Hematopoietic multipotent progenitor cell treated with erythropoietin and hydrocortisone succinate and interleukin-3 and kit ligand, for 4 days (in vitro differentiated cells): ENCODE measurements around the gene MYOD1.

Experiments
- DNase-seq: peaks from one replicate; pipeline ENCODE4 v3.0.0-alpha.2; 2015

Gene MYOD1

DNA sequence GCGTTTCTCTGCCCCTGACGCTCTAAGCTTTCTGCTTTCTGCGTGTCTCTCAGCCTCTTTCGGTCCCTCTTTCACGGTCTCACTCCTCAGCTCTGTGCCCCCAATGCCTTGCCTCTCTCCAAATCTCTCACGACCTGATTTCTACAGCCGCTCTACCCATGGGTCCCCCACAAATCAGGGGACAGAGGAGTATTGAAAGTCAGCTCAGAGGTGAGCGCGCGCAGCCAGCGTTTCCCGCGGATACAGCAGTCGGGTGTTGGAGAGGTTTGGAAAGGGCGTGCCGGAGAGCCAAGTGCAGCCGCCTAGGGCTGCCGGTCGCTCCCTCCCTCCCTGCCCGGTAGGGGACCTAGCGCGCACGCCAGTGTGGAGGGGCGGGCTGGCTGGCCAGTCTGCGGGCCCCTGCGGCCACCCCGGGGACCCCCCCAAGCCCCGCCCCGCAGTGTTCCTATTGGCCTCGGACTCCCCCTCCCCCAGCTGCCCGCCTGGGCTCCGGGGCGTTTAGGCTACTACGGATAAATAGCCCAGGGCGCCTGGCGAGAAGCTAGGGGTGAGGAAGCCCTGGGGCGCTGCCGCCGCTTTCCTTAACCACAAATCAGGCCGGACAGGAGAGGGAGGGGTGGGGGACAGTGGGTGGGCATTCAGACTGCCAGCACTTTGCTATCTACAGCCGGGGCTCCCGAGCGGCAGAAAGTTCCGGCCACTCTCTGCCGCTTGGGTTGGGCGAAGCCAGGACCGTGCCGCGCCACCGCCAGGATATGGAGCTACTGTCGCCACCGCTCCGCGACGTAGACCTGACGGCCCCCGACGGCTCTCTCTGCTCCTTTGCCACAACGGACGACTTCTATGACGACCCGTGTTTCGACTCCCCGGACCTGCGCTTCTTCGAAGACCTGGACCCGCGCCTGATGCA lies at the start of gene MYOD1:
Gene MYOD1 (plus strand): TSS at position 544 of the 910 bp plus-strand sequence. CDS start 212 bp downstream, at position 756.
- DNase-seq = peak; percentile 38

- DNase-seq = no peak
These were observed 46.9 kb upstream of the MYOD1 start for GRCh38 chr11:17672469-17672868.

- DNase-seq = no peak
These were observed 45.4 kb upstream of the MYOD1 start for GRCh38 chr11:17673951-17674350.

- DNase-seq = no peak
These were observed 36.5 kb upstream of the MYOD1 start for GRCh38 chr11:17682848-17683247.

DNA sequence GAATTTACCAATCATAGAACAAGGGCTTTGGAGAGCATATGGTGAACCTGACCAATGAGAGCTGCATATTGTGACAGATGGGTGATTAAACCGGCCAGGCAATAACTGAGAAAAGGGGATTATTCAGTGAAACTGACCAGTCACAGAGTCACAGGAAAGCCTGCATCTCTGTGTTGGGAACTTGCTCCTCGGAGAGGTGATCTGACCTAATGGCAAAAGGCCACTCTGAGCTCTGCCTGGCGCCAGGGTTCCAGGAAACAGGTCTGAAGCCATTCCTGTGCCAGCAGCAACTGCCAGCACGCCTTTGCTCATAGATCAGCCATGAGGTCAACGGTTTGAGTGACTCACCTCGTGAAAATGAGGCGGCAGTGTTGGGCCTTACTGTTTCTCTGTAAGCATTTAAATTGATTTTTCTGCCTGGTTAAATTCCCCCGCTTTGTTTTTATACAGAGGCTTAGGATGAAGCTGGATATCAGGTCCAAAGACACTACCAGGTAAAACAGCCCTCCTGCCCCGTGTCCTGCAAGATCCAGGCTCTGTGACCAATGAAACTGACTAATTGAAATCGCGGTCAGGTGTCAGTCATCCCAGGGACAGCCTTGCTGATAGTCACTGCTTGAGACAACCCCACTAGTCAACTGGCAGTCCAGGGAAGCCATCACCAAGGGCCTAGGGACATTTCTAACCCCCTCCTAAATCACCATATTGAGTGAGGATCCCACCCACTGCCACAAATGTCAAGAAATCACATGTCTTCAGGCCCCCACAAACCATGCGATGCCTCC lies 35.8 kb upstream of the MYOD1 start:
- DNase-seq = no peak

DNA sequence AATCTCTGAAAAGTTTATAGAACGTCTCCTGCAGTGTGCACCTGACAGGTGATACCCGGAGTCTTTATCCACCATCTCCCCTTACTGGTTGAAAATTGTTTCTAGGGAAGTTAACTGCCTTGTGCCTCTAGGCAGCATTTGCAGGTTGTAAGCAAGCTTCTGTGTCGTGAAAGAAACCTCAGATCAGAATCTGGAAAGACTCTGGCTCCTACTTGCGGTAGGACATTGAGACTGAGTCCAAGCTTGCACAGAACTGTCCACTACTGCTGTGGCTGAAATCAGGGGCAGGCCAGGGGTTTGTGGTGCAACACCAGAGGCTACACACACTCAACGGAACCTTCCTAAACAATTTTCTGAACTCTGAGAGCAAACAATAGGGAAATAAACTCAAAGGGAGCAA lies 34.8 kb upstream of the MYOD1 start:
- DNase-seq = no peak

DNA sequence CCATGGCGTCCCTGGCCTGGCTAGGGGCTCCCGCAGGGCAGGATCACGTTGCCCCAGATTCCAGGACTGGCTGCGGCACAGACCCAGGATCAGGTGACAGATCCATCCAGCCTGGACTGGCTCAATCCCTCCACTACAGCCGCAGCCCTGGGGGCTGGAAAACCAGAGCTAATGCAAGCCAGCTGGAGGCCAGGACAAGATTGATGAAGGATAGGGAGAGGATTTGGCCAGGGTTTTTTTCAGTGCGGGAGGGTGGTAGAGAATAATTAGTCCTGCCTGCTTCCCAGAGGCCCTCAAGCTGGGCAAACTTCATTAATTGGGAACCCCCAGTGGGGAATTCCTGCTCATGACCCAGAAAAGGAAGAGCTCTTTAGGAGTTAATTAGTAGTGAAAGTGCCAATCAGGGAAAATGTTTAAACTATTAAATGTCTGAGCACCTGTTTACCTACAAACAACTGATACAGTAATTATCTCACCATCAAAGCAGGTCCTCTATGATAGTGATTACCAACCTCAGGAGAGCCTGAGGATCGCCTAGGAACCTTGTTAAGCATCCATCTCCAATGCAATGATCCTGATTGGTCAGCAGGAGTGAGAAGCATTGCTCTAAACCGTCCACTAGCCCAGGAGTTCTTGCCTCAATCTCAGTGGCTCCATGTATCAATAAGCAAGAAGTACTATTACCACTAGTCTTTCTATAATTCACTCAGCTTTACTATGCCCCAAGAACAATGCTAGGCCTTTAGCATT lies 33.0 kb upstream of the MYOD1 start:
- DNase-seq = no peak

DNA sequence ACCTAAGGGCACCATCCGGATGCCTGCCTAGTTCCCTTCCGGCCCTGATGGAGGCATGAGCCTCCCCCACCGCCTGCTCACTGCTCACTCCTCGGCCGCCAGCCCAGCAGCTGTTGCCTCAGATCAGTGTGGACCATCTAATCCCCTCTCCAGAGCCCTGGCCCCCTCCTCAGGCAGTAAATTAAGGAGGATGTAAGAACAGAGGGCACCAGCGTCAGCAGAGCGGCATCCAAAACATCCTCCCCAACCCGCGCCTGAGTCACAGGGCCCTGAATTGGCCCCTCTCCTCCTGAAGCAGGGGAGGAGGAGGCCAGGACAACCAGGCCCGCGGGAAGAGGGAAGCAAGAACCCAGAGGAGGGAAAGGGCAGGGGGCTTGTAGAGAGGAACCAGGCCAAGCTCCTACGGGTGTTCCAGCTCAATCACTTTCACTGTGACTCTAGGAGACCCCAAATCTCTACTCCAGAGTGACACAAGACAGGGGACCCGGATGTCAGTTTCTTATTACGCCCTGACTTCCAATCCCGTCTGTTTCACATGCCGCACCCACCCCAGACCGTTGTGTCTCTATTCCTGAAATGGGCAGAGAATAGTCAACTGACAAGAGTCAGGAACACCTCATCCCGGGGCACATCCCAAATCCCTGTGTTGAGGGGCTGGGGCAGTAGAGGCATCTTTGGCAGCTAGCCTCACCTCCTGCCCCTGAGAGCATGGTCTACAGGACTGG lies 31.3 kb upstream of the MYOD1 start:
- no peak for DNase-seq

DNA sequence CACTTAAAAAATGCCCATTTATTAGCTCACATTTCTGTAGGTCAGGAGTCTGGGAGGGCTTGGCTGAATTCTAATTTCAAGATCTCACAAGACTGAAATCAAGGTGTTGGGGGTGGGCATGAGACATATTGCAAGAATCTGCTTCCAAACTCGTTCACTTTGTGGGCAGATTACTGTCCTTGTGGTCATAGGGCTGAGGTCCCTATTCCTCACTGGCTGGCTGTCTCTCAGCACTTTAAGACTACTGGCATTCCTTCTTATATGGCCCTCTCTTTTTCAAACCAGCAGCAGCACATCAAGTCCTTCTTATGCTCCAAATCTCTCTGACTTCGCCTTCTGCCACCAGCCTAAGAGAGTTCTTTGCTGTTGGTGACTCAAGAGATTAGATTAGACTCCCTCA lies 27.8 kb upstream of the MYOD1 start:
- no peak for DNase-seq

DNA sequence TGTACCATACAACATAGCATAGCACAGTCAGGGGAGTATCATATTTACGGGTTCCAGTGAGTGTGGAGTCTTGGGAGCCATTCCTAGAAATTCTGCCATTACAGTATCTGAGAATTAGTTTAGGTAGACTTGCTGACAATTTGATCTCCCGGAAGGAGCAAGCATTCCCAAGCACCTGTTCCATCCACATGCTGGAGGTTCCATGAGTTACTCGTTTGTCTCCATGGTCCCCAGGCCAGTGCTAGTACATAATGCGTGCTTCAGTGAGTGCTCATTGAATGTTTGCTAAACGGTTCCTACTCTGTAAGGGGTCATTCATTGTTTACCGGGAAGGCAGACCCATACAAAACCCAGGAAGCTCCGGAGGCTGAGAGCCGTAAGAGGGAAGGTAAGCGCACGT lies 27.4 kb upstream of the MYOD1 start:
- DNase-seq = no peak

DNA sequence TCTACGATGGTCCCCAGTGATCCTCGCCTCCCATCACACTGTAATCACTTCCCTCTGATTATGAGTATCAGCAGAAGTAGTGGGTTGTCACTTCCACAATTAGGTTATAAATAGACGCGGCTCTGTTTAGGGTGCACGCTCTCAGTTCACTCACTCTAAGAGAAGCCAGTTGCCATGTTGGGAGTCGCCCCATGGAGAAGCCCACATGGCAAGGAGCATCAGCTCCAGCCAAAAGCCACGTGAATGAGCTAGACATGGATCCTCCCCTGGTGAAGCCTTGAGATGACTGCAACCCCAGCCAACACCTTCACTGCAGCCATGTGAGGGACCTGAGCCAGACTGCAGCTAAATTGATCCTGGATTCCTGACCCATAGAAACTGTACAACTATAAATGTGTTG lies 26.4 kb upstream of the MYOD1 start:
- DNase-seq = no peak

GRCh38 chr11:17693531-17693930 lies 25.8 kb upstream of the MYOD1 start:
- DNase-seq = no peak

- DNase-seq = no peak
These were observed 24.8 kb upstream of the MYOD1 start for GRCh38 chr11:17694494-17695110.

- DNase-seq = no peak
These were observed 23.6 kb upstream of the MYOD1 start for GRCh38 chr11:17695454-17696441.

GRCh38 chr11:17696741-17697140 lies 22.6 kb upstream of the MYOD1 start:
- no peak for DNase-seq

GRCh38 chr11:17697175-17697949 lies 22.0 kb upstream of the MYOD1 start:
- DNase-seq = no peak

GRCh38 chr11:17699147-17700114 lies 19.9 kb upstream of the MYOD1 start:
- DNase-seq = no peak

GRCh38 chr11:17700991-17701390 lies 18.4 kb upstream of the MYOD1 start:
- no peak for DNase-seq

GRCh38 chr11:17702876-17703275 lies 16.5 kb upstream of the MYOD1 start:
- DNase-seq = no peak
